Fibroblast of lung (primary cell): Measurements from ENCODE around the gene KLHL29. TPM values are rescaled to one million over a fixed set of nuclear protein-coding genes. Genes with fewer than 3 reads are reported as not detected.

Experiments
- DNase-seq, 2 donors: peaks; one replicate each; pipeline versions ENCODE4 v3.0.0 to v3.0.0-alpha.2; 2010; ENCODE audit warnings: low read depth in 2 of 2
- H2AFZ ChIP-seq: 2 replicates; pipeline ENCODE4 v1.5.1; 2012; ENCODE audit warnings: low read length, control low read depth, inconsistent platforms
- H3K27ac ChIP-seq: 2 replicates; pipeline ENCODE4 v1.5.1; 2011; ENCODE audit warnings: low read length, control low read depth; ENCODE audit not compliant: insufficient read depth
- H3K27me3 ChIP-seq: 2 replicates; pipeline ENCODE4 v1.5.1; 2011; ENCODE audit warnings: mild to moderate bottlenecking, low read length; ENCODE audit not compliant: control insufficient read depth, insufficient read depth
- H3K36me3 ChIP-seq: 2 replicates; pipeline ENCODE4 v1.5.1; 2011; ENCODE audit warnings: low read length; ENCODE audit not compliant: control insufficient read depth, insufficient read depth
- H3K4me1 ChIP-seq: 2 replicates; pipeline ENCODE4 v1.5.1; 2011; ENCODE audit warnings: low read length; ENCODE audit not compliant: control insufficient read depth, insufficient read depth; ENCODE audit errors: extremely low read depth
- H3K4me2 ChIP-seq: 2 replicates; pipeline ENCODE4 v1.5.1; 2011; ENCODE audit warnings: low read length, control low read depth; ENCODE audit not compliant: insufficient read depth; ENCODE audit errors: extremely low read depth
- H3K4me3 ChIP-seq, 4 experiments: fragments of 200-600 bp in 1 of 4; sonication (generic) in 1 of 4; replicated peaks in 1 of 4; 2 replicates each; pipeline ENCODE4 v1.5.1; 2011 to 2016; ENCODE audit warnings: low read length in 4 of 4, low read depth in 3 of 4, mild to moderate bottlenecking in 3 of 4, control low read depth in 2 of 4, inconsistent platforms in 1 of 4, mixed read lengths in 1 of 4; ENCODE audit not compliant: insufficient read depth in 1 of 4; ENCODE audit errors: control extremely low read depth in 1 of 4
- H3K79me2 ChIP-seq: 2 replicates; pipeline ENCODE4 v1.5.1; 2012; ENCODE audit warnings: mild to moderate bottlenecking, low read length, inconsistent platforms; ENCODE audit not compliant: control insufficient read depth, insufficient read depth
- H3K9ac ChIP-seq: 2 replicates; pipeline ENCODE4 v1.5.1; 2011; ENCODE audit warnings: mild to moderate bottlenecking, low read length, control low read depth; ENCODE audit not compliant: insufficient read depth
- H3K9me3 ChIP-seq: 2 replicates; pipeline ENCODE4 v1.5.1; 2012; ENCODE audit warnings: low read depth, low read length; ENCODE audit not compliant: control insufficient read depth, insufficient read depth
- H4K20me1 ChIP-seq: 2 replicates; pipeline ENCODE4 v1.5.1; 2011; ENCODE audit warnings: low read length; ENCODE audit not compliant: control insufficient read depth, insufficient read depth; ENCODE audit errors: extremely low read depth
- EZH2 ChIP-seq: IDR thresholded peaks from 2 replicates; pipeline ENCODE4 v1.5.1; 2012; ENCODE audit warnings: low read length, control low read depth, mild to moderate bottlenecking; ENCODE audit errors: missing control alignments
- polyA plus RNA-seq, 2 donors: library from polyadenylated mRNA; depleted of rRNA in 1 of 2; stranded (reverse) in 1 of 2; unstranded in 1 of 2; fragments of >200 nt; gene quantifications; 2 replicates each; pipeline ENCODE4 v1.2.1, GENCODE V29; 2011 to 2012; ENCODE audit warnings: missing spikeins in 1 of 2
- total RNA-seq: library from RNA; depleted of rRNA; stranded (reverse); fragments of >200 nt; gene quantifications from 2 replicates; pipeline ENCODE4 v1.2.1, GENCODE V29; 2014
- TF ChIP-seq, protein P1 (sequence below), 2 donors: IDR thresholded peaks in 1 of 2; conservative IDR thresholded peaks in 1 of 2; 1 replicate in 1 of 2; 2 replicates in 1 of 2; pipeline ENCODE4 v1.5.1; 2011 to 2012; ENCODE audit warnings: low read length in 2 of 2, control low read depth in 1 of 2, inconsistent platforms in 1 of 2, low read depth in 1 of 2, mild to moderate bottlenecking in 1 of 2

KLHL29 gene
- total and polyA plus RNA-seq, 2 donors (not counting 1 experiment from before 2014, with no cell fraction given), result 7.1 to 7.9 TPM

DNA sequence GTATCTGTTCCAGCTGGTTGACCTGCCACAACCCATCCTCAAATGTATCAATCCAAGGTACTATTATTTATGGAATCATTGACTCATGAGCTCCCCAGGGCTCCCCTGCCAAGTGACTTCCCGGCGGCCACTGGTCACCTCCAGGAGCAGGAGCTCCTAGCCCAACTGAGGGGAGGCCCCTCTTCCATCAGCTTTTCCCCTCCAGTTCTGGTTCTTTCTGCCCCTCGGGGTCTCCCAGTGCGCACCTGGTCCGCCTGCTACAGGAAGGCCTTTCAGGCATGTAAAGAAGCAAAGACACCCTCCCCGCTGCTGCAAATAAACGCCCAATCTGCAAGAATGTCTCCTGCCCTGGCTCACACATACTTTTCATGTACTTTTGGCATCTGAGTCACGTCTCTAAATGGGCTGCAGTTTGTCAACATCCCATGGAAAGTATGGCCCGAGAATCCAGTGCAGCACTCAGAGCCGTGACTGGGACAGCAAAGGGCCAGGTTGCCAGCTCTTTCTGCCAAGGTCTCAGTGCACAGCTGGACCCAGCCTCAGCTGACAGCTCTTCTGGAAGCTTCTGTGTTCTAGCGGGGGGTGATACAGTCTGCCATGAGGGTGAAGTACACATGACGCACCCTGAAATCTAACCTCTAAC is 41.4 kb downstream of the KLHL29 start:
- Histone ChIP-seq H3K4me2 (peak overlapping the region; percentile 62), H3K36me3 (no peaks in the 10 kb centered on the region), H3K4me3 (no peak overlapping the region), H2AFZ (no peak overlapping the region), H3K9me3 (no peaks in the 10 kb centered on the region), H3K27ac (peak overlapping the region; percentile 69), H3K9ac (no peak overlapping the region), H3K79me2 (no peaks in the 10 kb centered on the region), H3K4me1 (peaks cover 16% of the 10 kb centered on the region), H4K20me1 (no peaks in the 10 kb centered on the region), H3K27me3 (no peaks in the 10 kb centered on the region)
- peak; percentile 80 to 88 for DNase-seq
- no peak for TF ChIP-seq EZH2
- TF ChIP-seq, protein P1, sequence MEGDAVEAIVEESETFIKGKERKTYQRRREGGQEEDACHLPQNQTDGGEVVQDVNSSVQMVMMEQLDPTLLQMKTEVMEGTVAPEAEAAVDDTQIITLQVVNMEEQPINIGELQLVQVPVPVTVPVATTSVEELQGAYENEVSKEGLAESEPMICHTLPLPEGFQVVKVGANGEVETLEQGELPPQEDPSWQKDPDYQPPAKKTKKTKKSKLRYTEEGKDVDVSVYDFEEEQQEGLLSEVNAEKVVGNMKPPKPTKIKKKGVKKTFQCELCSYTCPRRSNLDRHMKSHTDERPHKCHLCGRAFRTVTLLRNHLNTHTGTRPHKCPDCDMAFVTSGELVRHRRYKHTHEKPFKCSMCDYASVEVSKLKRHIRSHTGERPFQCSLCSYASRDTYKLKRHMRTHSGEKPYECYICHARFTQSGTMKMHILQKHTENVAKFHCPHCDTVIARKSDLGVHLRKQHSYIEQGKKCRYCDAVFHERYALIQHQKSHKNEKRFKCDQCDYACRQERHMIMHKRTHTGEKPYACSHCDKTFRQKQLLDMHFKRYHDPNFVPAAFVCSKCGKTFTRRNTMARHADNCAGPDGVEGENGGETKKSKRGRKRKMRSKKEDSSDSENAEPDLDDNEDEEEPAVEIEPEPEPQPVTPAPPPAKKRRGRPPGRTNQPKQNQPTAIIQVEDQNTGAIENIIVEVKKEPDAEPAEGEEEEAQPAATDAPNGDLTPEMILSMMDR (conservative IDR thresholded peaks at IDR 0.05 in 1 of 2, IDR thresholded peaks at IDR 0.05 in 1 of 2; ENCODE audit: low read depth in 1 of 2, low read length in 2 of 2), result no peak

DNA sequence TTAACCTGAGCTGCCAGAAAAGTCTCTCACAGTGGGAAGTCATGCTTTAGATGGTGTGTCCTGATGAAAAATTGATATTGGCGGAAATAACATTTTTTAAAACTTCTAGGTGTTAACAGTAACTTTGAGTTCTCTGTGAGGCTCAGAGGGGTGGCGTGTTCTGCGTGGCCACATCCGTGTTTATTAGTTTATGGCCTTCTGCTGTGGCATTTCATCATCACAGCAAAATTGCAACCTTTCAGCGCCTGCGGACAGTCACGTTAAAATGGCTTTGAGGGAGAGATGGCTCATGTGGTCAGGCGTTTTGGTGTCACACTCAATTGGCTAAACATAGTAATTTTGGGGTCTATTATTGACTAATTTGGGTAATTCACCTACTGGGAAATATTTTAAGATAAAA is 42.4 kb downstream of the KLHL29 start:
- no peak overlapping the region for H3K9ac ChIP-seq
- H2AFZ ChIP-seq, result no peak overlapping the region
- H3K27me3 ChIP-seq, result no peaks in the 10 kb centered on the region
- no peaks in the 10 kb centered on the region for H3K36me3 ChIP-seq
- H3K4me3 ChIP-seq, result no peak overlapping the region
- H3K9me3 ChIP-seq, result no peaks in the 10 kb centered on the region
- no peak for DNase-seq
- no peaks in the 10 kb centered on the region for H4K20me1 ChIP-seq
- no peak overlapping the region for H3K4me2 ChIP-seq
- no peaks in the 10 kb centered on the region for H3K79me2 ChIP-seq
- TF ChIP-seq, protein P1 (conservative IDR thresholded peaks at IDR 0.05 in 1 of 2, IDR thresholded peaks at IDR 0.05 in 1 of 2; ENCODE audit: low read depth in 1 of 2, low read length in 2 of 2), result no peak
- no peak for TF ChIP-seq EZH2
- H3K4me1 ChIP-seq, result peaks cover 16% of the 10 kb centered on the region
- H3K27ac ChIP-seq, result peak overlapping the region; percentile 69

DNA sequence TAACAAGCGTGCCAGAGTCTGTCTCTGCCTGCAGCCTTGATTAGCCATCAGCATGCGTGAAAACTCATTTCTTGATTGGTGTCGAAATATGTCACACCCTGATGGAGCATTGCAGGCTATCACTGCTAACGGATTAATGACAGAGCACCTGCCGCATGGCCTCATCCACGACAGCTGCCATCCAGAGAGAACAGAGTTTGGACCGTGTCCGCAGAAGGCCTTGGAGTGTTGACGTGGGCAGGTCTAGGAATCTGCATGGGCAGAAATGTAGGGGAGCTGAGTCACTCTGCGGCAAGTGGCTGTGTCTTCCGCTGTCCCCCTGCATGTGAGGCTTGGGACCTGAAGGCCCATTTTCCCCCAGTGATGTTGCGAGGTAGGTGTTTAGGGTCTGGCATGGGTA is 43.0 kb downstream of the KLHL29 start:
- H3K4me3 ChIP-seq, result no peak overlapping the region
- no peaks in the 10 kb centered on the region for H3K36me3 ChIP-seq
- H3K79me2 ChIP-seq, result no peaks in the 10 kb centered on the region
- no peak overlapping the region for H2AFZ ChIP-seq
- no peaks in the 10 kb centered on the region for H4K20me1 ChIP-seq
- no peak for DNase-seq
- H3K4me2 ChIP-seq, result no peak overlapping the region
- H3K27me3 ChIP-seq, result no peaks in the 10 kb centered on the region
- no peak overlapping the region for H3K9ac ChIP-seq
- H3K9me3 ChIP-seq, result no peaks in the 10 kb centered on the region
- TF ChIP-seq EZH2, result no peak
- TF ChIP-seq, protein P1 (conservative IDR thresholded peaks at IDR 0.05 in 1 of 2, IDR thresholded peaks at IDR 0.05 in 1 of 2; ENCODE audit: low read depth in 1 of 2, low read length in 2 of 2), result no peak
- H3K4me1 ChIP-seq, result peaks cover 16% of the 10 kb centered on the region
- no peak overlapping the region for H3K27ac ChIP-seq
